ENCODE results near the gene OPTN. TPM values are rescaled to one million over a fixed set of nuclear protein-coding genes. Genes with fewer than 3 reads are reported as not detected.

OPTN gene
- total RNA-seq, 1 donor from 2014 or later: 48.5 TPM

DNA sequence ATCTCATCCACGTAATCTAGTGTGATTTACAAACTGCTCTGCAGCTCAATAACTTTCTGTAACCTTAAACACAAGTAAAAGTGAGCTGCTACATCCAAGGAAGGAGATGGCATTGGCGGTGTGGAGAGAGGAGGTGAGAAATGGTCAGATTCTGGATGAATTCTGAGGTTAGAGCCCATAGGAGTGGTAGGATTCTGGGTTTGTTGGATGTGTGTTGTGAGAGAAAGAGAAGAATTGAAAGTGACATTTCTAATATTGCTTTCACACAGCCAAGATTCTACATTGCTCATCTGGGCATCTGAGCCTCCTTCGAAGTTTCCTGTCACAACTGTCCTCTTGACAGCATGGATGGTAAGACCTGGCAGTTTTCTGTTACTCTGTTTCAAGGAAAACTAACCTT, 63.9 kb downstream of the OPTN start:
- Histone ChIP-seq H3K27ac (no peak overlapping the region), H3K4me3 (no peak overlapping the region), H3K9me3 (no peaks in the 10 kb centered on the region), H3K36me3 (no peaks in the 10 kb centered on the region), H3K4me1 (peaks cover 4 to 10% of the 10 kb centered on the region in 2 donors), H3K27me3 (no peaks in the 10 kb centered on the region)
- intact Hi-C loops (cut with DNase I): loop anchor here (5.0 to 10.0 kb wide), 2 partner anchors 278 to 2001 kb away; partner anchors contain the start of gene NMT2
- TF ChIP-seq, protein P1, sequence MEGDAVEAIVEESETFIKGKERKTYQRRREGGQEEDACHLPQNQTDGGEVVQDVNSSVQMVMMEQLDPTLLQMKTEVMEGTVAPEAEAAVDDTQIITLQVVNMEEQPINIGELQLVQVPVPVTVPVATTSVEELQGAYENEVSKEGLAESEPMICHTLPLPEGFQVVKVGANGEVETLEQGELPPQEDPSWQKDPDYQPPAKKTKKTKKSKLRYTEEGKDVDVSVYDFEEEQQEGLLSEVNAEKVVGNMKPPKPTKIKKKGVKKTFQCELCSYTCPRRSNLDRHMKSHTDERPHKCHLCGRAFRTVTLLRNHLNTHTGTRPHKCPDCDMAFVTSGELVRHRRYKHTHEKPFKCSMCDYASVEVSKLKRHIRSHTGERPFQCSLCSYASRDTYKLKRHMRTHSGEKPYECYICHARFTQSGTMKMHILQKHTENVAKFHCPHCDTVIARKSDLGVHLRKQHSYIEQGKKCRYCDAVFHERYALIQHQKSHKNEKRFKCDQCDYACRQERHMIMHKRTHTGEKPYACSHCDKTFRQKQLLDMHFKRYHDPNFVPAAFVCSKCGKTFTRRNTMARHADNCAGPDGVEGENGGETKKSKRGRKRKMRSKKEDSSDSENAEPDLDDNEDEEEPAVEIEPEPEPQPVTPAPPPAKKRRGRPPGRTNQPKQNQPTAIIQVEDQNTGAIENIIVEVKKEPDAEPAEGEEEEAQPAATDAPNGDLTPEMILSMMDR (IDR thresholded peaks at IDR 0.05): no peak
- no peak for DNase-seq (ENCODE audit: low spot score in 2 of 2)

DNA sequence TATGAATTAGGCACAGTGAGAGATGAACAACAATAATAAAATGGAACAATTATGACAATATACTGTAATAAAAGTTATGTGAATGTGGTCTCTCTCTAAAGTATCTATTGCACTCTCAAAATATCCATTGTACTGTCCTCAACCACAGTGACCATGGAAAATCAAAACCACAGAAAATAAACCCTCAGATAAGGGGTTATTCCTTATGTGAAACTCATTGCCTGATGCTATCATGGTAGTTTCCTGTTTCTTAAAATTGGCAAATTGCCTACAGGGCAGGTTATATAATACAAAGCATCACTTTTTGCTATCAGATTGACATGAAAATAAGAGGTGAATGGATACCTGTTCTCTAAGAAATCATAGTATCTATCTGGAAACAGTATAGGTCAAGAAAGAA, 65.2 kb downstream of the OPTN start:
- Histone ChIP-seq H3K27ac (no peak overlapping the region), H3K4me3 (no peak overlapping the region), H3K4me1 (peaks cover 4 to 10% of the 10 kb centered on the region in 2 donors), H3K9me3 (no peaks in the 10 kb centered on the region), H3K27me3 (no peaks in the 10 kb centered on the region), H3K36me3 (no peaks in the 10 kb centered on the region)
- TF ChIP-seq, protein P1 (IDR thresholded peaks at IDR 0.05): no peak
- intact Hi-C loops (cut with DNase I): loop anchor here (10.0 kb wide), 1 partner anchor 2000 kb away; the partner anchor contains the start of gene NMT2
- DNase-seq (ENCODE audit: low spot score in 2 of 2): no peak

DNA sequence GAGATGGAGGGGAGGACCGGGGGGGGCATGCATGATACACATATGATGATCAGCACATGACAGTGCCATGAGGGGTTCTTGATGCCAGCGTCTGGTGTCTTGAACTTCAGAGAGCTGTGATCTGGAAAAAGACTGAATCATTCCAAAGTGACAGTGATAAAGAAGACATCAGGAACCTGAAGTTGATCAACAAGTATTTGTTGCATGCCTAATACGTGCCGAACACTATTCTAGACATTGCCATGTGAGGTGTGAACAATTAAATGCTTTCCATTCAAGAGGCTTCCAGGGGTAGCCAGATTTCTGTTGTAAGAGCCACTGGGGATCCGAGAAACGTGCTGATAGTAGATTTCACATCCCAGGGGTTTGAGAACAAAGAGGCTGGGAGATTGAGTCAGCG, 67.6 kb downstream of the OPTN start:
- no peaks in the 10 kb centered on the region for H3K27me3 ChIP-seq
- H3K4me3 ChIP-seq: no peak overlapping the region
- H3K27ac ChIP-seq: no peak overlapping the region
- H3K9me3 ChIP-seq: no peaks in the 10 kb centered on the region
- H3K36me3 ChIP-seq: no peaks in the 10 kb centered on the region
- TF ChIP-seq, protein P1 (IDR thresholded peaks at IDR 0.05): no peak
- intact Hi-C loops (cut with DNase I): loop anchor here (10.0 kb wide), 1 partner anchor 1997 kb away; the partner anchor contains the start of gene NMT2
- no peaks in the 10 kb centered on the region for H3K4me1 ChIP-seq
- no peak for DNase-seq (ENCODE audit: low spot score in 2 of 2)

DNA sequence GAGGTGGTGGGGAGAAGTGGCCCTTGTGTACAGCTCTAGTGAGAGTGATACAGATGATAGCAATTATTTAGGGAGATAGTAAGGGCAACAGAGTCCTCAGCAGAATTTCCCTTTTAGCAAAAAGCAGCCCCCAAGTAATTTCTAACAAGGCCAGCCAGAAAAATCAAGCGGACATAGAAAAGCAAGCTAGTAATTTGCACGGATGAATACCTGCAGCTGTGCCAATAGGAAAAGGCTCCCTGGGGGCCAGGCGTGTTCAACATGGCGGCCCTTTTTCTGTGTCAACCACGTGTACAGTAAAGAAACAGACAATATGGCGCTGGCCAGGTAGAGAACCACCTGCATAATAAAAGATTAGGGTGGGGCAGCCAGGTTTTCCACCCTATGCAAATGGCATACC, 68.8 kb downstream of the OPTN start:
- no peak for DNase-seq (ENCODE audit: low spot score in 2 of 2)
- no peaks in the 10 kb centered on the region for H3K4me1 ChIP-seq
- no peaks in the 10 kb centered on the region for H3K27me3 ChIP-seq
- no peaks in the 10 kb centered on the region for H3K36me3 ChIP-seq
- intact Hi-C loops (cut with DNase I): loop anchor here (10.0 kb wide), 1 partner anchor 1996 kb away; the partner anchor contains the start of gene NMT2
- no peak overlapping the region for H3K27ac ChIP-seq
- H3K9me3 ChIP-seq: no peaks in the 10 kb centered on the region
- TF ChIP-seq, protein P1 (IDR thresholded peaks at IDR 0.05): no peak
- no peak overlapping the region for H3K4me3 ChIP-seq

DNA sequence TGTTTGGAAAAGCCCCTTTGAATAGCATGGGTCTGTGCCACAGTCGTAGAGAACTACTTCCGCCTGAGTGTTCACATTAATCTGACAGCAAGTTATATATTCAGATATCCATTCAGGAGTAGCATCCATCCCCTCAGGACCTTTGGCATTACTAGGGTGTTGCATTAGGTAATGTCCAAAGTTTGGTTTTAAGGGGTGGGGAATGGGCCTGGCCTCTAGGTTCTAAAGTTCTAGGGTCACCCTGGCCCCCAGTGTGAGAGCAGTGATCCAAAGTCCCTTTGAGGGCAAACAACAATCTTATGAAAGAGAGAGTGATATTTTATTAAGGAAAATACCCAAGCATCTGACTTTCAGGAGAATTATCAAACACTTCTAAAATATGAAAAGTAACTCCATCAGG, 73.7 kb downstream of the OPTN start:
- no peaks in the 10 kb centered on the region for H3K4me1 ChIP-seq
- no peak overlapping the region for H3K4me3 ChIP-seq
- TF ChIP-seq, protein P1 (IDR thresholded peaks at IDR 0.05): no peak

DNA sequence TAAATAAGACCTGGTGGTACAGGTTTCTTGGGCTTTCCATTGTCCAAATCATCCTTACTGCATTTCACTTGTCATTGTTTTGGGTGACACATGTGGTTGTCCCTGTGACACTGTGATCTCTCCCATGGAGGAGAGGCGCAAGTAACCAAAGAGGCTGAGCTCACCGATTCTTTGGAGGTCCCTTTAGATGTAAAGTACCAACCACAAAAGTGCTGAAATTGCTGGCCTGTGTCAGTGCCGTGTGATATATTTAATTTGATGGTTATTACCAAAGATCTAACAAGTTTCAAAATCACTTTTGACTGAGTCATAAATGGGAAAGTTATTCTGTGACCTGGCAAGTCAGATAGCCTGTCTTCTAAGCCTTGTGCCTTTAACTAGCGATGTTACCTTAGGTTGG, 80.8 kb downstream of the OPTN start:
- no peaks in the 10 kb centered on the region for H3K36me3 ChIP-seq
- DNase-seq (ENCODE audit: low spot score in 2 of 2): no peak

More for the DNA sequence above, 73.7 kb downstream of the OPTN start:
- intact Hi-C loops (cut with DNase I): no loop called here
- H3K27me3 ChIP-seq: no peaks in the 10 kb centered on the region
- H3K9me3 ChIP-seq: no peaks in the 10 kb centered on the region
- no peak for DNase-seq (ENCODE audit: low spot score in 2 of 2)
- no peaks in the 10 kb centered on the region for H3K36me3 ChIP-seq
- no peak overlapping the region for H3K27ac ChIP-seq

More for the DNA sequence above, 80.8 kb downstream of the OPTN start:
- intact Hi-C loops (cut with DNase I): no loop called here
- Histone ChIP-seq H3K4me3 (no peak overlapping the region), H3K9me3 (no peaks in the 10 kb centered on the region), H3K4me1 (no peaks in the 10 kb centered on the region), H3K27ac (no peak overlapping the region), H3K27me3 (no peaks in the 10 kb centered on the region)
- TF ChIP-seq, protein P1 (IDR thresholded peaks at IDR 0.05): no peak

All from ascending aorta (tissue), 2 donors.